ENCODE measurements around the gene RBSN.

The RBSN gene

DNA sequence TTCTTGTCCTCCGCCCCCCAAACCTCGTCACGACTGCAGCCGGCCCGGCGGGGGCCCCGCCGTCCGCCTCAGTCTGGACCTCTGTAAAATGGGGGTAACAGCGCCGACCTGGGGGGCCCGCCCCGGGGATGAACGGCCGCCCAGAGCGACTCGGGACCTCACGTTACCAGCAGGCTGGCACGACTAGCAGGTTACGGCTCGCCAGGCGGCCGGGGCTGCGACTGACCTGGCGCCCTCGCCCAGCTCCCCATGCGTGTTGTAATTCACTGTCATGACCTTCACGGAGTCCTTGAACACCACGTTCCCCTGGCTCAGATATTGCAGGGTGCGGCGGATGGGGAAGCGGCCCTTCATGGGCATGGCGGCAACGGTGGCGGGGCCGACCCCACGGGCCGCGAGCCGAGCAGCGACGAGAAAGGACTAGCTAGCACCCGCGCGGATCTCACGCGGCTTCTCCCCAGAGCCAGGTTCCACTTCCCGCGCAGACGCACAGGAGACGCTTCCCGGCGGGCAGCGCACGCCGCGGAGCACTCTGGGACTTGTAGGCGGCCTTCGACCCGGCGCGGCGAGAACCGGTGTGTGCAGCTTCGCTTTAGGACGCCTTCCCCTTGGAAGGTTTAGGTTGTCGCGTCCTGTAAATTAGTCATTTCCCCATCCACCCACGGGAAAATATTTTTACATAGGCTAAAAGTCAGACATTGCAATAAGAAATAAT, 34.0 kb downstream of the RBSN start, which contains the start of gene MRPS25 (continued):
- TF ChIP-seq, protein P1, sequence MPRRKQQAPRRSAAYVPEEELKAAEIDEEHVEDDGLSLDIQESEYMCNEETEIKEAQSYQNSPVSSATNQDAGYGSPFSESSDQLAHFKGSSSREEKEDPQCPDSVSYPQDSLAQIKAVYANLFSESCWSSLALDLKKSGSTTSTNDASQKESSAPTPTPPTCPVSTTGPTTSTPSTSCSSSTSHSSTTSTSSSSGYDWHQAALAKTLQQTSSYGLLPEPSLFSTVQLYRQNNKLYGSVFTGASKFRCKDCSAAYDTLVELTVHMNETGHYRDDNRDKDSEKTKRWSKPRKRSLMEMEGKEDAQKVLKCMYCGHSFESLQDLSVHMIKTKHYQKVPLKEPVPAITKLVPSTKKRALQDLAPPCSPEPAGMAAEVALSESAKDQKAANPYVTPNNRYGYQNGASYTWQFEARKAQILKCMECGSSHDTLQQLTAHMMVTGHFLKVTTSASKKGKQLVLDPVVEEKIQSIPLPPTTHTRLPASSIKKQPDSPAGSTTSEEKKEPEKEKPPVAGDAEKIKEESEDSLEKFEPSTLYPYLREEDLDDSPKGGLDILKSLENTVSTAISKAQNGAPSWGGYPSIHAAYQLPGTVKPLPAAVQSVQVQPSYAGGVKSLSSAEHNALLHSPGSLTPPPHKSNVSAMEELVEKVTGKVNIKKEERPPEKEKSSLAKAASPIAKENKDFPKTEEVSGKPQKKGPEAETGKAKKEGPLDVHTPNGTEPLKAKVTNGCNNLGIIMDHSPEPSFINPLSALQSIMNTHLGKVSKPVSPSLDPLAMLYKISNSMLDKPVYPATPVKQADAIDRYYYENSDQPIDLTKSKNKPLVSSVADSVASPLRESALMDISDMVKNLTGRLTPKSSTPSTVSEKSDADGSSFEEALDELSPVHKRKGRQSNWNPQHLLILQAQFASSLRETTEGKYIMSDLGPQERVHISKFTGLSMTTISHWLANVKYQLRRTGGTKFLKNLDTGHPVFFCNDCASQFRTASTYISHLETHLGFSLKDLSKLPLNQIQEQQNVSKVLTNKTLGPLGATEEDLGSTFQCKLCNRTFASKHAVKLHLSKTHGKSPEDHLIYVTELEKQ (tag by site-specific recombination; IDR thresholded peaks at IDR 0.05; ENCODE audit: borderline replicate concordance) = no peak
- TF ChIP-seq ZNF184 (tag by site-specific recombination; IDR thresholded peaks at IDR 0.05) (no peak), ZNF239 (tag by site-specific recombination; IDR thresholded peaks at IDR 0.05) (no peak), ZNF112 (tag by site-specific recombination; IDR thresholded peaks at IDR 0.05) (no peak), ZNF433 (tag by site-specific recombination; IDR thresholded peaks at IDR 0.05; ENCODE audit: low read depth) (no peak), ZNF670 (tag by site-specific recombination; IDR thresholded peaks at IDR 0.05; ENCODE audit: low read depth) (no peak), ZFP3 (tag by site-specific recombination; IDR thresholded peaks at IDR 0.05; ENCODE audit: low read depth) (no peak), ZNF366 (tag by site-specific recombination; conservative IDR thresholded peaks at IDR 0.05) (no peak), ZNF211 (tag by site-specific recombination; IDR thresholded peaks at IDR 0.05; ENCODE audit: low read depth) (no peak), ZNF221 (tag by site-specific recombination; IDR thresholded peaks at IDR 0.05; ENCODE audit: borderline replicate concordance) (no peak), ZNF514 (tag by site-specific recombination; IDR thresholded peaks at IDR 0.05) (no peak), ZNF140 (tag by site-specific recombination; IDR thresholded peaks at IDR 0.05) (no peak), ZNF654 (tag by site-specific recombination; IDR thresholded peaks at IDR 0.05; ENCODE audit: low read depth) (no peak), ZNF37A (tag by site-specific recombination; IDR thresholded peaks at IDR 0.05) (no peak), ZNF843 (tag by site-specific recombination; IDR thresholded peaks at IDR 0.05) (no peak), ZNF561 (tag by site-specific recombination; IDR thresholded peaks at IDR 0.05; ENCODE audit: borderline replicate concordance) (no peak), ZNF138 (tag by site-specific recombination; IDR thresholded peaks at IDR 0.05; ENCODE audit: borderline replicate concordance) (no peak), ZNF157 (tag by site-specific recombination; IDR thresholded peaks at IDR 0.05) (no peak), OVOL3 (tag by site-specific recombination; IDR thresholded peaks at IDR 0.05) (no peak; the same call in 1 of the 2 replicates), IKZF3 (tag by site-specific recombination; IDR thresholded peaks at IDR 0.05) (no peak; the same call in 1 of the 2 replicates), HOXC10 (CRISPR knock-in tag; IDR thresholded peaks at IDR 0.05) (no peak), ZEB2 (tag by site-specific recombination; IDR thresholded peaks at IDR 0.05) (0 out of 2 replicates have a peak, but pooled peaks have one; percentile 37), ZNF747 (tag by site-specific recombination; IDR thresholded peaks at IDR 0.05) (no peak), ZBTB20 (tag by site-specific recombination; IDR thresholded peaks at IDR 0.05) (peak; percentile 51; the same call in 1 of the 2 replicates), ZNF169 (tag by site-specific recombination; IDR thresholded peaks at IDR 0.05) (no peak), ZFP37 (tag by site-specific recombination; IDR thresholded peaks at IDR 0.05) (peak; percentile 70; the same call in 1 of the 2 replicates), ZNF837 (tag by site-specific recombination; IDR thresholded peaks at IDR 0.05) (no peak)
- TF ChIP-seq, protein P2, sequence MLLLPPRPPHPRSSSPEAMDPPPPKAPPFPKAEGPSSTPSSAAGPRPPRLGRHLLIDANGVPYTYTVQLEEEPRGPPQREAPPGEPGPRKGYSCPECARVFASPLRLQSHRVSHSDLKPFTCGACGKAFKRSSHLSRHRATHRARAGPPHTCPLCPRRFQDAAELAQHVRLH (tag by site-specific recombination; IDR thresholded peaks at IDR 0.05) = no peak
- TF ChIP-seq, protein P3, sequence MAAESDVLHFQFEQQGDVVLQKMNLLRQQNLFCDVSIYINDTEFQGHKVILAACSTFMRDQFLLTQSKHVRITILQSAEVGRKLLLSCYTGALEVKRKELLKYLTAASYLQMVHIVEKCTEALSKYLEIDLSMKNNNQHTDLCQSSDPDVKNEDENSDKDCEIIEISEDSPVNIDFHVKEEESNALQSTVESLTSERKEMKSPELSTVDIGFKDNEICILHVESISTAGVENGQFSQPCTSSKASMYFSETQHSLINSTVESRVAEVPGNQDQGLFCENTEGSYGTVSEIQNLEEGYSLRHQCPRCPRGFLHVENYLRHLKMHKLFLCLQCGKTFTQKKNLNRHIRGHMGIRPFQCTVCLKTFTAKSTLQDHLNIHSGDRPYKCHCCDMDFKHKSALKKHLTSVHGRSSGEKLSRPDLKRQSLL (tag by site-specific recombination; IDR thresholded peaks at IDR 0.05) = no peak
- TF ChIP-seq, protein P4, sequence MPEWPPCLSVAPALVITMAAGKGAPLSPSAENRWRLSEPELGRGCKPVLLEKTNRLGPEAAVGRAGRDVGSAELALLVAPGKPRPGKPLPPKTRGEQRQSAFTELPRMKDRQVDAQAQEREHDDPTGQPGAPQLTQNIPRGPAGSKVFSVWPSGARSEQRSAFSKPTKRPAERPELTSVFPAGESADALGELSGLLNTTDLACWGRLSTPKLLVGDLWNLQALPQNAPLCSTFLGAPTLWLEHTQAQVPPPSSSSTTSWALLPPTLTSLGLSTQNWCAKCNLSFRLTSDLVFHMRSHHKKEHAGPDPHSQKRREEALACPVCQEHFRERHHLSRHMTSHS (tag by site-specific recombination; IDR thresholded peaks at IDR 0.05) = no peak
- TF ChIP-seq, protein P5, sequence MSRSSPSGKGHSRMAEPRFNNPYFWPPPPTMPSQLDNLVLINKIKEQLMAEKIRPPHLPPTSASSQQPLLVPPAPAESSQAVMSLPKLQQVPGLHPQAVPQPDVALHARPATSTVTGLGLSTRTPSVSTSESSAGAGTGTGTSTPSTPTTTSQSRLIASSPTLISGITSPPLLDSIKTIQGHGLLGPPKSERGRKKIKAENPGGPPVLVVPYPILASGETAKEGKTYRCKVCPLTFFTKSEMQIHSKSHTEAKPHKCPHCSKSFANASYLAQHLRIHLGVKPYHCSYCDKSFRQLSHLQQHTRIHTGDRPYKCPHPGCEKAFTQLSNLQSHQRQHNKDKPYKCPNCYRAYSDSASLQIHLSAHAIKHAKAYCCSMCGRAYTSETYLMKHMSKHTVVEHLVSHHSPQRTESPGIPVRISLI (tag by site-specific recombination; IDR thresholded peaks at IDR 0.05) = no peak
- TF ChIP-seq, protein P6, sequence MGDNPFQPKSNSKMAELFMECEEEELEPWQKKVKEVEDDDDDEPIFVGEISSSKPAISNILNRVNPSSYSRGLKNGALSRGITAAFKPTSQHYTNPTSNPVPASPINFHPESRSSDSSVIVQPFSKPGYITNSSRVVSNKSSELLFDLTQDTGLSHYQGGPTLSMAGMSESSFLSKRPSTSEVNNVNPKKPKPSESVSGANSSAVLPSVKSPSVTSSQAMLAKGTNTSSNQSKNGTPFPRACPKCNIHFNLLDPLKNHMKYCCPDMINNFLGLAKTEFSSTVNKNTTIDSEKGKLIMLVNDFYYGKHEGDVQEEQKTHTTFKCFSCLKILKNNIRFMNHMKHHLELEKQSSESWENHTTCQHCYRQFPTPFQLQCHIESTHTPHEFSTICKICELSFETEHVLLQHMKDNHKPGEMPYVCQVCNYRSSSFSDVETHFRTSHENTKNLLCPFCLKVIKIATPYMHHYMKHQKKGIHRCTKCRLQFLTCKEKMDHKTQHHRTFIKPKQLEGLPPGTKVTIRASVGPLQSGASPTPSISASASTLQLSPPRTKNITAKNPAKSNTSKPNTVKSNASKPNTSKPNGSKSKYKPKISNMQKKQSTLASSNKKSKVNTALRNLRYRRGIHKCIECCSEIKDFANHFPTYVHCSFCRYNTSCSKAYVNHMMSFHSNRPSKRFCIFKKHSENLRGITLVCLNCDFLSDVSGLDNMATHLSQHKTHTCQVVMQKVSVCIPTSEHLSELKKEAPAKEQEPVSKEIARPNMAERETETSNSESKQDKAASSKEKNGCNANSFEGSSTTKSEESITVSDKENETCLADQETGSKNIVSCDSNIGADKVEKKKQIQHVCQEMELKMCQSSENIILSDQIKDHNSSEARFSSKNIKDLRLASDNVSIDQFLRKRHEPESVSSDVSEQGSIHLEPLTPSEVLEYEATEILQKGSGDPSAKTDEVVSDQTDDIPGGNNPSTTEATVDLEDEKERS (tag by site-specific recombination; IDR thresholded peaks at IDR 0.05) = no peak

All from HEK293 (cell line).